Erythroblast (primary cell): ENCODE data around the gene SLC7A5.

Experiments used
- GATA1 ChIP-seq: IDR thresholded peaks from 2 replicates; pipeline ENCODE4 v1.6.1; 2011; ENCODE audit warnings: low read depth, mild to moderate bottlenecking, control low read depth, low read length, moderate library complexity
- POLR2A ChIP-seq: IDR thresholded peaks from 2 replicates; pipeline ENCODE4 v1.6.1; 2011; ENCODE audit warnings: mild to moderate bottlenecking, low read length

DNA sequence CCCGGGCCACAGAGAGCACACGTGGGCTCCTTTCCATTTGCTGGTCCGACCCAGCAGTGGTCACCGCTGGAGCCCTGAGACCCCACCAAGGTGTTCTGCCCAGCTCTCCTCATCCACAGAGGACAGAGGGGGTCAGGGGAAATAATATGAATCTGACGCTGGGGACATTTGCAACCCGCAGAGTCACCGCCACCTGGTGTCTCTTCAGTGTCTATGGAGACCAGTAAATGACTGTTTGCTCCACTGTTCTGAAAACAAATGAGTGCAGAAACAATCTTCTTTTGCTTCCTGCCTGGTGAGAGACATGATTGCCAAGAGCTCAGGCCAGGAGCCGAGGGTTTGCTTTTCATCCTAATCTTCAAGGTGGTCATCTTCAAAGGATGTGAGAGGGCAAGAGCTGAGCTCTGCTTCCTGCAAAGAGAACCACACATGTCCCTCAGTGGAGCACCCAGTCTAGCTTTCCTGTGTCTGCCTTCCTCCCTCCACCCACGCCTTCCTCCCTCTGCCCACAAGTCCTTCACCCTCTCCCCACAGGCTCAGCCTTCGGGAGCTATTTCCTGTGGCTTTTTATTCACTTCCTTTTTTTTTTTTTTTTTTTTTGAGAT, 88.8 kb downstream of the SLC7A5 start:
- no peak for TF ChIP-seq POLR2A
- TF ChIP-seq GATA1, result no peak
